Activated CD8-positive, alpha-beta memory T cell treated with anti-CD3 and anti-CD28 coated beads for 36 hours (primary cell): ENCODE results near the gene NPAS2. TPM values are rescaled to one million over a fixed set of nuclear protein-coding genes. Genes with fewer than 3 reads are reported as not detected.

Source experiments
- CTCF ChIA-PET: fragments of 350-600 bp; sonication (Branson Sonifier 250); formaldehyde crosslinking; loops from one replicate; lab custom pipeline; 2021; ENCODE audit warnings: antibody characterized with exemption; lab: Charles Lee
- POLR2A ChIA-PET: fragments of 350-600 bp; sonication (Branson Sonifier 250); formaldehyde crosslinking; loops from one replicate; lab custom pipeline; 2021; ENCODE audit warnings: antibody characterized with exemption; lab: Charles Lee
- total RNA-seq, 2 experiments: library from RNA; stranded (reverse); gene quantifications; one replicate each; pipeline ENCODE4 v1.2.3, GENCODE V29; 2021

The NPAS2 gene
- total RNA-seq, 2 experiments from 2014 or later: 2.6 to 3.3 TPM

DNA sequence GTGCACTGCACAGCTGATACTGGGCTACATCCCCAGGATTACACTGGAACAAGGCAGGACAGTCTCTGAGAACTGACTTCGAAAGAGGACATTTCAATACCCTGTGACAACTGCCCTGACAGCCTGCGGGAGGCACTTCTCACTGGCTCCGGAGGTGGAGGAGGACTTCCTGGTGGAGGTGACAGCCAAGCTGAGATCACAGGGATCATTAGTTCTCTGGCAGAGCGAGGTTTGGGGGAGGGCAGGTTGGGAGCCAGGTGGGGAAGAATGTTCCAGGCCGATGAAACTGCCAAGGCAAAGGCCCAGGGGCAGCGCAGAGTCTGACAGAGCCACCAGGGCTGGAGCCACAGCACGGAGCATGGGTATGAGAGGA, 28.0 kb upstream of the NPAS2 start:
- ChIA-PET CTCF (no interaction called here), POLR2A (no interaction called here)

DNA sequence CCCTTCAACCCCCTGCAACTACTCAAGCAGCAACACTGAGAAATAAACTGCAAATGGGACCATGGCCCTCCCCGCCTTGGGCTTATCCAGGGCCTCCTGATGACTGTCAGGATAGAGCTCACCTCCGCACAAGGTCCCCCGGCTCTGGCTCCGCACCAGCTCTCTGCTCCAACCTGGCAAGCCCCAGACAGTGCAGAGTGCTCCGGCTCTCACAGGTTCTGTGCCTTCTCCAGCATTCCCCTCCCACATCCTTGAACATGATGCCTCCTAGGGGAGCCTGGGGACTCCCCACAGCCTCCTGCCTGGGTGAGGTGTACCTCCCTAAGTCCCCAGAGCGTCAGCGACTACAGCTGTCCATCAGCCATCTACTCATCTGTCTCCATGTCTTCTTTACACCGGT, 26.7 kb upstream of the NPAS2 start:
- POLR2A ChIA-PET: no interaction called here
- CTCF ChIA-PET: no interaction called here

DNA sequence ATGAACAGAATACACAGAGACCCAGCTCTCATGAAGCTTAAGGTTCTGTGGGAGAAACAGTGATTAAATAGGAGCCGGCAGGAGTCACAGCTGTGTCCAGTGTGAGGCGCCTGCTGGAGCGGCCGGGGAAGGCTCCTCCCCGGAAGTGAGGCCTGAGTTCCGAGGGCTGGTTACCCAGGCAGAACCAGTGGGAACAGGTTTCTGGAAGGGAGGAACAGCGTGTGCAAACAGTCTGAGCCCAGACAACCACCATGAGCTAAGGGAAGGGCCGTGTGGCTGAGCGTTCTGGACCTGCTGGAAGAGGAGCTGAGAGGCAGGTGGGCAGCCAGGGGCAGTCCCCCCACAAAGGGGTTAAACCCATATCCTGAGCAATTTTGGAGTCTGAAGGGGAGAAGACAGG, 26.0 kb upstream of the NPAS2 start:
- ChIA-PET POLR2A (no interaction called here), CTCF (no interaction called here)

DNA sequence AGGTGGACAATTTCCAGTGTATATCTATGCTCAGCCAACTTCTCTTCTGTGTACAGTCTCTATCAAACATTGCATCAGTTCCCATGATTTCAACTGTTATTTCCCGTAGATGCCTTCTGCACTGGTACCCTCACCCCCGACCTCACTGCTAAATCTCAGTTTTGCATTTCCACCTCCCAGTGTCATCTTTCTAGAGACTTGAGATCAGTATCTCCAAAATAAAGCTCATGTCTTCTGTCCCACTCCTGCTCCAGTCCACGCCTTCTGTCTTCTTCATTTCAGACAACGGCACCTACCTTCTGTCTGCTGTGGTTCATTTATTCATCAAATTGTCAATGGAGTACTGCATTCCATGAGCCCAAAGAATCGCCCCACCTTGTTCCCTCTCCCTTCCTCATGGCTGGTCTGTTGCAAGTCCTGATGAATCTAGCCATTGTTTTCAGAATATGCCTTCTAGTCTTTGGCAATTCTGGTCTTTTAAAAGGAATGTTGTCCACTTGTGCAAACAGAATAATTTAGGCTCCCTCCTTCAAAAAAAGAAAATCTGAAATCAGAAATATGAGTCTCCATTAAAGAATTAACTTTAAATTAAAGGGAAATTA, 23.3 kb upstream of the NPAS2 start:
- CTCF ChIA-PET: no interaction called here

DNA sequence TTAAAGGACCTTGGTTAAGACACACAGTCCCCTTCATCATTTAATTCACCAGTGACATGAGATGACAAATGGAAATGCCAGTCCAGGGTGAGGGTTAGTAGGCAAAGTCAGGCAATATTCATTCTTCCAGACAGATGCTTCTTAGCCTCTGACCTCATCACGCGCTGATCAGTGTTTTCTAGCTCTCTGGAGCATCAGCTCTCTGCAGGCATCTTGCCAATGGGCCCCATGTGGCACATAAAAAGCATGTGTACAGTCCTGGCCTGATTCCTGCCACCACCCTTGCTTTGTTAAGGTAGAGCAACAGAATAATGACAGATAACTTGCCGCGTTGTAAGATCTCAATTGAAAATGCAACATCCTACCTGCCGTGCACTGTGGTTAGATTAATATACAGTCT, 20.3 kb upstream of the NPAS2 start:
- ChIA-PET POLR2A (no interaction called here), CTCF (no interaction called here)

More for the DNA sequence above, 23.3 kb upstream of the NPAS2 start:
- POLR2A ChIA-PET: no interaction called here

DNA sequence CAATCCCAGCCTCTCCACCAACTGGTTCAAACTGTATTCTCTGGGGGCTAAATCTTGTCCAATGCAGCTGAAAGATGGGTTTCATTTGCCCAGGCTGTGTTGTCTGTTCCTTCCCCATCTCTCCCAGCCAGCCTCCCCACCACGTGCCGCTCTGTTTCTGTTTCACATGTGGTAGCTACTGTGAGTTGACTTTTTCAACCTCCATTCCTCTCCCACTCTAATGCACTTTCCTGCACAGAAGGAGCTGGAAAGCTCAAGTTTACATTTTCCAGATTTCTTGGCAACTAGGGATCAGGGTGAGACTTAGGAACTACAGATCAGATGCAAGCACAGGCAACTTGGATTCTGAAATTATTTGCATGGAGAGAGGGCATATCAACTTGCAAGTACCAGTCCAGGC, 19.0 kb upstream of the NPAS2 start:
- ChIA-PET CTCF (no interaction called here), POLR2A (no interaction called here)

DNA sequence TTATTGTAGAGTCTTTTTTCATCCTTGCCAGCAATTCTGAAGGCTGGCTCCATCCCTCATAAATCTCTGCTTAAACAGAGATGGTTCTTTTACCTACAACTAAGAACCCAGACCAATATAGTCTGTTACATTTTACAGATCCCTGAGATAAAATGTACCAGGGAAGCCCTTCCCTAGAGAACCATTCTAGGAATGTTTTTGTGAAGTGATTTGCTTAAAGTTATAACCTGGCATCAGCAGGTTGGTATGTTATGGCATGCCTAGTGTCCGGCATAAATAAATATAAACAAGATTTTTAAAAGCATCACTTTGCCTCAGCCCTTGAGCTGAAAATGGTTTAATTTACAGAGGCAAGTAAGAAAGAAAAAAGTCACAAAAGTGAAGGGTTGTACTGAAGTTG, 18.5 kb upstream of the NPAS2 start:
- ChIA-PET POLR2A (no interaction called here), CTCF (no interaction called here)

DNA sequence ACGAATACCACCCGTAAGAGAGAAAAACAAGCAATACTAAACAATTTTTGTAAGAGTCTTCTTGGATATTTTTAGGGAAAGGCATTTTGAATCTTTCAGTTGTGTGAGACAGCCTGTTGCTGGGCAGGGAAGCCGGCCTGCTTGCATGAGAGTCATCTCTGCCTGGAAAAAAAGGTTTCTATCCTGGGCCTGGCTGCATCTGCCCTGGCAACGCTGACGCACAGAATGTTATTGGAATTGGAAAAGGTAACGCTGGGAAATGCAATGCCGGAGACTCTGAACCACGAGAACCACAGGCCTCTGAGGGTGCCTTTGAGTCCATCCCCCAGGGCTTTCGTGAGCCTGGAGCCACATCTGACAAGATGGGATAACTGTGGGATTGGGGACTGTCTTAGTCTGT, 17.9 kb upstream of the NPAS2 start:
- ChIA-PET CTCF (no interaction called here), POLR2A (no interaction called here)

DNA sequence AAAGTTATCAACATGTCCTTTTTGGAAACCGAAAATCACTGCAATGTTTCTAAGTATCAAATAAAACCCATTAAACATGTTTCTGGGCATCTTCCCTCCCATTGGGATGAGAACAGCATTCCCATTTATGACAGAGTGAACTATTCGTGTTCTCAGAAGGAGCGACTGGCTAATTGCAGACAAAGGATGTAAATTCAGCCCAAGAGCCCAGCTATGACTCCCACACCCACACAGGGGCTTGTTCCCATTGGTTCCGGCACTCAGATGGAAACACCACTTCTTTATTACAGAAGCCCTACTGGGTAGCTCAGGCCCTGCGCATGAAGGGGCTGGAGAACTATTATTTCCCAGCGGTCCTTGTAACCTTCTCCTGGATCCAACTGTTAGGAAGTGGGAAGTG, 16.6 kb upstream of the NPAS2 start:
- ChIA-PET CTCF (no interaction called here), POLR2A (no interaction called here)

DNA sequence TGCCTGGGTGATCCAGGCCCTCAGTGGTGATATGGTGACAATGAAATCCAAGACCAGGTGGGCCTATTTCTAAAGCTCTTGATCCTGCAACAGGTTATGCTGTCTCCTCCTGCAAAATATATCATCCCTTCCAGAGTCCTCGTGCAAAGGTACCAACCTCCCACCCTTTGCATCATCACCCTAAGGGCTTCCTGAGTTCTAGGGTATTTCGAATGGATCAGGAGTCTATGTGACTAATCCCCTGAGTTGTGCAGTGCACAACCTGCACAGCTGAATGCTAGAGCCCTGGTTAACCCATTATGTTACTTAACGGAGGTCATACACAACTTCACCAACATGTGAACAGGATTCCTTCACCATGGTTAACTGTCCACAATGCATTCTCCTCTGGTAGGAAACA, 13.4 kb upstream of the NPAS2 start:
- ChIA-PET CTCF (no interaction called here), POLR2A (no interaction called here)

DNA sequence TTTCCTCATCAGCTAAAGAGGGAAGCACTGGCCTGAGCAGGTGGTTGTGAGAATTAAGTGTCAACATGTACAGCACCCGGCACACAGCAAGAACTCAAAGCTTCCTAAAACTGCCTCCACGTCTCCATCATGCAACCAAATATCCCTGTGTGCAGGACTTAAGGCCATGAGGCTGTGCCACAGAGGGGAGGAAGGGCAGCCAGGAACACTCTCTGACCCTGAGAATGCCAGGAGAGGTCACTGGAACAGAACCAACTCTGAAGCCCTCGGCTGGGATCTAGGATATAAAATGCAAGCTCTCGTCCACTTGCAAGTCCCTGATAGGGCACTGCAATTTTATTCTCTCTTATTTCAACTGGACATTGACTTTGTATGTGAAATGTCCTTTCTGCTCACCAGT, 12.2 kb upstream of the NPAS2 start:
- POLR2A ChIA-PET: no interaction called here
- CTCF ChIA-PET: no interaction called here

DNA sequence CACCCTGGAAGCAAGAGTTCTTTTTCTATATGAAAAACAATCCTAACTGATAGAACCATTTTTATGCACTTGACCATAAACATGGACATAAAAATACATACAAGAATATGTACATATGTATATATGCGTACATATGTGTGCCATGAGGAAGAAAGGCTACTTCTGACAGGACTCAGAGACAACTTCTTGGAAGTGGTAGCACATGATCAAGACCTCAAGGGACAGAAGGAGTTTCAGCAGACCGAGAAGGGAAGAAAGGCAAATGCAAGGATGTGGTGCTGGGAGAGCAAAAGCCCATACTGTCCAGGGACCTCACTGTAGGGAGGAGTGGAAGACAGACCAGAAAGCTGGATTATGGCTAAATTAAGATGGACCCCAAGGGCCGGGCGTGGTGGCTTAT, 11.4 kb upstream of the NPAS2 start:
- ChIA-PET CTCF (no interaction called here), POLR2A (no interaction called here)

DNA sequence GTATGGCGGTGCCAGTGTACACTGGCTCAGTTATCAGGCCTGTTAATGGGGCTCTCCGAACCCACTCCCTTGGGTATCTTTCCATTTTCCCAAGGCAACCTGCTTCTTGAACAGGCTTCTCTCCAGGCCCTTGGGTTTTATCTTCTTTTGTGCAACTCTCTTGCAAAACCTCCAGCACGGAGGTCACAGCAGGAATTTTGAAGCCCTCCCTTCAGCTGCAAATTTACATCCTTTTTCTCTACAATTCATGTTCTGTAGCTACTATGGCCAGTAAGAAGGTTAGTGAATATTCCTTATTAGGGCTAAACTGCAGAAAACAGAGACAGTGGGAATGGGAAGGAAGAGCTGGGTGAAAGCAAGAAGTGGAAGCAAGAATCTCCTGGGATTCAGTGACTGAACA, 10.4 kb upstream of the NPAS2 start:
- CTCF ChIA-PET: no interaction called here
- POLR2A ChIA-PET: no interaction called here

DNA sequence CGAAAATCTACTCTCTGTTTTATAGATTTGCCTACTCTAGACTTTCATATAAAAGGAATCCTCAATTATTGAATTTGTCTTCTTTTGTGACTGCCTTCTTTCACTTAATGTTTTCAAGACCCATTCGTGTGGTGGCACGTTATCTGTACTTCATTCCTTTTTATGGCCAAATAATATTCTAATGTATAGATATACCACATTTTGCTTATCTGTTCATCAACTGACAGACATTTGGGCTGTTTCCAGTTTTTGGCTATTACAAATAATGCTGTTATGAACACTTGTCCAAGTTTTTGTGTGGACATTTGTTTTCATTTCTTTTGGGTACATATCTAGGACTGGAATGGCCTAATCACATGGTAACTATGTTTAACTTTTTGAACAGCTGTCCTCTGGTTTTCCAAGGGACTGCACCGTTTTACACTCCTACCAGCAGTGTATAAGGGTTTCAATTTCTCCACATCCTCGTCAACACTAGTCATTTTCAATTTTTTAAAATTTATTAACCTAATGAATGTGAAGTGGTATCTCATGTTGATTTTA, 9.3 kb upstream of the NPAS2 start:
- ChIA-PET CTCF (no interaction called here), POLR2A (no interaction called here)

DNA sequence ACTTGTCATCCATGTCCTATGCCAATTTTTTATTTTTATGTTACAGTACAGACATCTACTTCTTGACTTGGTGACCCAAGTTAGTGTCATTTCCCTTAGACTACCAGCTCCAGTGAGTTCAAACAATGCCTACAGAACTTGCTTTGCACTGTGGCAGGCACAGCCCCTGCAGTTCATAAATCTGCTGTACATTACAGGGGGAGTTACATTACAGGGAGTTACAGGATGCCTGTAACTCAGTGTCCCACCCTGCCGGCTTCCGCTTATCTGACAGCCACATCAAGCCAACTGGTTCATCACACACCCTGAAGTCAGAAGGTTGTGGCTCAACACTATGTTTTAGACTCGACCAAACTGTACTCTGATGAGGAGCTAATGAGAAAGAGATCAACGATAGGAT, 7.8 kb upstream of the NPAS2 start:
- ChIA-PET CTCF (no interaction called here), POLR2A (no interaction called here)

DNA sequence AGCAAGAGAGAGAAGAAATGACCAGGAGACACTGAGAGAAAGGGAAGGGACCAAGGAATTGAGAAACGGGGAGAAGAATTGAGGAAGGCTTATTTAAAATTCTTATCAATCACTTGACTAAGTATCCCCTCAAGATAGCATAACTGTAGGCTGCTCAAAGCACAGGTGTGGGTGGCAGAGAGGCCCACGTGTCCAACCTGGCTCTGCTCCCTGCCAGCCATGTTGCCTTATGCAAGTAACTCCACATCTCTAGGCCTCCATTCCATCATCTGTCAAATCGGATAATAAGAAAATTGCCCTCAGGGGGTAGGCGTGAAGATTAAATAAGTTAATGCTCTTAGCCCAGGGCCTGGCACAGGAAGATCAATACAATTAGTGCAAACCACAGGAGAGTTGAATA, 7.4 kb upstream of the NPAS2 start:
- ChIA-PET CTCF (no interaction called here), POLR2A (no interaction called here)

DNA sequence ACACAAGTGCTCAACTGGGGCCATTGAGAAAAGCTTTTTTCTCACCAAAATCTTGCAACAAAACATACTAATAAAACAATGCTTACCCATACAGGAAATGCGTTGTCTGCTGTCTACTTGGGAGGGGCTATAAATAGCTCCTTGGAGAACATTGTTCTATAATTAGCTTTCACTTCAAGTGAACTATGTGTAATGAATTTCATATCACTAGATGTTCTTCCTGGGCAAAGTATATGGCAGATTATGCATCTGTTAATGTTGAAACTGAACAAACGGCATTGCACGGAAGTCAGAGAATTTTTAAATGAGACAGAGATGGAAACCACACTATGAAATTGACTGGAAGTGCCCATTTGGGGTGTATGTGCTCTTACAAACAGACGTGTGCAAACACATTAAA, 6.4 kb upstream of the NPAS2 start:
- POLR2A ChIA-PET: no interaction called here
- CTCF ChIA-PET: no interaction called here

DNA sequence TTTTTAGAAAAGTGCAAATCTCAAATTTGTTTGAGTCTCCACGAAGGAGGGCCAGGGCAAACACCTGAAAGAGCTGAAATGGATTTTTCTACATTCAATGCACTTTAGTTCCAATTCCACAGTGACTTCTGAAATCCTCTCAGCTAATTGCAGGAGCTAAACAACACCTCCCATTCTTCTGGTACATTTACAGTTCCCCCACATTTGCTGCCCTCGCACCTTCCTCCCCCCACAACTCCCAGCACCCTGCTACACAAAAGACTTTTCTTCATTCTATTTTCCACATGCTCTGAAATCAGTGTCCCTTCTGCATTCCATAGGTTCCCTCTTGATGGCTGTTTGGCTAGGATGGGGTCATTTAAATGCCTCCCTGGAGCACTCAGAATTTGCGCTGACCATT, 5.9 kb upstream of the NPAS2 start:
- CTCF ChIA-PET: no interaction called here
- POLR2A ChIA-PET: no interaction called here

DNA sequence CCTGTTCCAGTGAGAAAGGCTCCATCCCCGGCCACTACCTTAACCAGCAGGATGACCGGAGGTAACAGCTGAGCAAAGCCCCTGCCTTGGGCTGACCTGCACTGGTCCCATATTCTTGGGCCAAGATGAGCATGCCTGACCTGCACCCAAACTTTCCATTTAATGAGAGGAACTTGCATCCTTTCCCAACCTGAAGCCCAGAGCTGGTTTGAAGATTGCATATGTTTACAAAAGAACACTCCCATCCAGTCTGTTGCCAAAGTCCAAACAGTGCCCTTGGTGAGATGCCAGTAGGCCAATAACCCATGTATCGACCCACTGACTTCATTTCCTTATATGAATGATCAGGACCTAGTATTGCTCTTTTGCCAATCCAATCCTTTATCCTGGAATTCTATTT, 5.5 kb upstream of the NPAS2 start:
- CTCF ChIA-PET: no interaction called here
- POLR2A ChIA-PET: no interaction called here

DNA sequence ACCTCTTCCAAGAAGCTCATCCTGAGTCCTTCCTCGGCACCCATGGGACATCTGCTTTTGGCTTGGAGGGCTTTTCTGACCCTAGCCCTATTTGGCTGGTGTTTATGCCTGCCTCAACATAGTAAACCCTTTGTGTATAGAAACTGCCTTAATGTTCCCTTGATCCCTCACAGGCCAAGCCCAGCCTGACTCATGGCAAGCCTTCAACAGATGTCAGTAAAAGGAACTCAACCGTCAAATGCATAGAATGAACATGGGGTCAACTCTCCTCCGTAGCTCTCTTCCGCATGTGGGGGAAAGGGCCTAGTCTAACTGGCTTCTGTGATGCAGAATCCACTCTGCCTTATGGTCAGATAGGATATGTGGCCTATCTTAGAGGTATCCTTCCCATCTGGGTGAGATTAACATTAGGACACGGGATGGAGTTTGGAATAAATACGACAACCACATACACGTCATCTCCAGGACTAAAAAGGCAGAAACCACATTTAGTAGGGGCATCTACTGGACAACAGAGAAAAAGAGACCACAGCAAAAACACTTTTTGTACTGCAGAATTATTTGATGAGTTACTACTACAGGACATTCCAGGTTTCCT, 2.5 kb upstream of the NPAS2 start:
- CTCF ChIA-PET: no interaction called here
- POLR2A ChIA-PET: no interaction called here

DNA sequence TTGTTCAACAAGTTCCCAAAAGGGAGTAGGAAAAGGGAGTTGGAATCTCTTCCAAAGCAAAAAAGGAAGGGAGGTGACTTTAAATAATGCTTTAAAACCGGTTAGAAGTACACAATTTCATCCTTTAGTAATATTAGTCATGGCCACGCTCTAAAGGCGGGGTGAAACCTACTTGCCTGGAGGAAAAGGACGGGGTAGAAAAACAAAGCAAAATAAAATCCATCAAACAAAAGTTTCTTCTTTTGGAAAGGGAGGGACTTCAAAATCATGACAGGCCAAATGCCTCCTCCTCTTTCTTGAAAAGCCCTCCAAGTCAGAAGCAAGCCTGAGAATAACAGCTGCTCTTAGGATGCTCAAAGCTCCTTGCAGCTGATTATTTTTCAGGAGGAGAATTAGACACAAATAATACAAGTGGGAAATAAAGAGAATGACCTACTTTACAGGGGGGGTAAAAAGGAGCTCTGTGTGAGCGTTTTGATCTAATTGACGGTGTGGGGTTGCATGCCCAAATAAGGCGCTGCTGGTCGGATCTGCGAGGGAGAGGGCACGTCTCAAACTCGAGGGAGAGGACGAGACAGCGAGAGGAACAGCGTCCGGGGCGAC, 1.8 kb upstream of the NPAS2 start:
- CTCF ChIA-PET: no interaction called here
- POLR2A ChIA-PET: no interaction called here
